Epithelial cell of esophagus (primary cell): ENCODE data around the gene RAB44.

Source experiments
- DNase-seq: peaks from one replicate; pipeline ENCODE4 v3.0.0; 2010; ENCODE audit warnings: low read depth
- H3K4me3 ChIP-seq: 2 replicates; pipeline ENCODE4 v1.5.1; 2011; ENCODE audit warnings: mild to moderate bottlenecking, low read length, control low read depth
- TF ChIP-seq, protein P1 (sequence below): IDR thresholded peaks from 2 replicates; pipeline ENCODE4 v1.5.1; 2011; ENCODE audit warnings: low read depth, mild to moderate bottlenecking, low read length, control low read depth, inconsistent platforms; ENCODE audit not compliant: insufficient read depth; ENCODE audit errors: missing control alignments

The RAB44 gene

DNA sequence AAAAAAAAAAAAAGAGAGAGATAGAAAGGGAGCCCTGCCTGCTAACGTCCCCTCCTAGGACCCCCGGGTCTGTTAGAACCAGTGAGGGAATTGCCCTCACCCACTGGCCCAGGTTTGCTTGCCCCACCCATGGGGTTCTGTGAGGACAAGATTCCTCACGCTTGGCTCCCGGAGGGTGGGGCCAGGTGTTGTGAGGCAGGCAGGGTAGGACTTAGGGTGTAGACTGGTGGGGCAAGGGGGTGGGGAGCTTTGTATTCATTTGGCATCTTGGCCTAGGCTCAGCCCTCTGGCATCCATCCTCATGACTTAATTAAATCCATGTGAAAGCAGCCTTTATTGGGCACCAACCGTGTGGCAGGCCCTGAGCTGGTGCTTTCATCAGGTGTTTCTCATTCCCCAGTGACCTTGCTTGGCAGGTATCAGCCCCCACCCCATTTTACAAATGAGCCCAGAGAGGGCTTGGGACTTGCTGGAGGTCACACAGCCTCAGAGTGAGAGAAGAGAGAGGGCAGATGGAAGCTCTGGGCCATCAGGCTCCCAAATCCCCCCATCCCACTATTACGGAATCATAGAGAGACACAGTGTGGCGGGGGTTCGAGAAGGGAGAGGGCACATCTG, 19.0 kb downstream of the RAB44 start:
- peak; percentile 87 for DNase-seq

DNA sequence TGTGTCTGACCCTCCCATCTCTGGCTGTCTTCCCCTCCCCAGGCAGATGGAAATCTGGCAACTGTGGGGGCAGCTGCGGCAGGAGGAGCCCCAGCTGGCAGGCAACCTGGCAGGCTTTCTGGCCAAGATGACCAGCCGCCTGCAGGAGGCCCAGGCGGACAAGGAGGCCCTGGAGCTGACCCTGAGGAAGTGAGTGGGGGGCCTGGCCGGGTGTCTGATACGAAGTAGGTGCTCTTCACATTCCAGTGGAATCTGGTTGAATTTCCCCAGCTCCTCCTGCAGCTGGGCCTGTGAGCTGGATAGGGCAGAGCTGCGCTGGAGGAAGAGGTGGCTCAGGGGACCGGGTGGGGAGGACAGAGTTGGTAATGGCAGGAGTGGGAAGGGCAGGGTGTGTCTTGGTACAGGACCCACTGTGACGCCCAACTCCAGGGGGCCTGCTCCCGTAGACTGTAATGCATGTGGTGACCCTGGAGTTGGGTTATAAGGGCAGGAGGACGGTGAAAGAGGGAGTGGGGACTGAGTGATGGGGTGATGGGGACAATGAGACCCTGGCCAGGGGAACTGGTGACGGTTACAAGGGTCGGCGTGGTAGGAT, 19.7 kb downstream of the RAB44 start:
- no peak overlapping the region for H3K4me3 ChIP-seq
- TF ChIP-seq, protein P1, sequence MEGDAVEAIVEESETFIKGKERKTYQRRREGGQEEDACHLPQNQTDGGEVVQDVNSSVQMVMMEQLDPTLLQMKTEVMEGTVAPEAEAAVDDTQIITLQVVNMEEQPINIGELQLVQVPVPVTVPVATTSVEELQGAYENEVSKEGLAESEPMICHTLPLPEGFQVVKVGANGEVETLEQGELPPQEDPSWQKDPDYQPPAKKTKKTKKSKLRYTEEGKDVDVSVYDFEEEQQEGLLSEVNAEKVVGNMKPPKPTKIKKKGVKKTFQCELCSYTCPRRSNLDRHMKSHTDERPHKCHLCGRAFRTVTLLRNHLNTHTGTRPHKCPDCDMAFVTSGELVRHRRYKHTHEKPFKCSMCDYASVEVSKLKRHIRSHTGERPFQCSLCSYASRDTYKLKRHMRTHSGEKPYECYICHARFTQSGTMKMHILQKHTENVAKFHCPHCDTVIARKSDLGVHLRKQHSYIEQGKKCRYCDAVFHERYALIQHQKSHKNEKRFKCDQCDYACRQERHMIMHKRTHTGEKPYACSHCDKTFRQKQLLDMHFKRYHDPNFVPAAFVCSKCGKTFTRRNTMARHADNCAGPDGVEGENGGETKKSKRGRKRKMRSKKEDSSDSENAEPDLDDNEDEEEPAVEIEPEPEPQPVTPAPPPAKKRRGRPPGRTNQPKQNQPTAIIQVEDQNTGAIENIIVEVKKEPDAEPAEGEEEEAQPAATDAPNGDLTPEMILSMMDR = no peak
- no peak for DNase-seq

More for the DNA sequence above, 19.0 kb downstream of the RAB44 start:
- TF ChIP-seq, protein P1 = no peak
- H3K4me3 ChIP-seq = no peak overlapping the region

DNA sequence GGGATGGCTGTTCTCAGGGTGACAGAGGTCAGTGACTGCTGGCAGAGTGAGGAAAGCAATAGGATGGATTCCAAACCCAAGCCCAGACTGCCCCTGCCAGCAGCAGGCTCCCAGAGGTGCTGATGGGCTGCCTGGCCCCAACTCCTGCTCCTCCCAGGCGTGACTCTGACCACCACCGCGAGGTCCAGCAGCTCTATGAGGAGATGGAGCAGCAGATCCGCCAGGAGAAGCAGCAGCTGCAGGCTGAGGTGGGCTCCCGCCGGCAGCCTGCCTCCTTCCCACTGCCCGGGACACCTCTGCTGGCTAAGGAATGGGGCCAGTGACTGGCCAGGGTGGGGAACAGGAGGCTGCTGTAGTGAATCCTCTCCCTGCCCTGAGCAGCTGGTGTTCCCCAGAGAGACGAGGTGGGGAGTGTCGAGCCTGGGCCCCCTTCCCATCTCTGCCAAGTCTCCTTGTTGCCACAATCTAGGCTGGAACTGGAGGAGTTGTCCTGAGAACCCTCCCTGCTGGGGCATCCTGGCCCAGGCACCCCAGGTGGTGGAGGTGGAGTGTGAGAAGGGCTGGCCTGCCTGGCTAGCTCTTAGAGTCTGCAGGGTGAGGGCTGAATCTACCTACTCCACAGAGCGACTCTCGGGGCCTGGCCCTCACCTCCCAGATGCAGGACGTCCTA, 20.4 kb downstream of the RAB44 start:
- no peak overlapping the region for H3K4me3 ChIP-seq
- TF ChIP-seq, protein P1 = no peak
- DNase-seq = no peak

DNA sequence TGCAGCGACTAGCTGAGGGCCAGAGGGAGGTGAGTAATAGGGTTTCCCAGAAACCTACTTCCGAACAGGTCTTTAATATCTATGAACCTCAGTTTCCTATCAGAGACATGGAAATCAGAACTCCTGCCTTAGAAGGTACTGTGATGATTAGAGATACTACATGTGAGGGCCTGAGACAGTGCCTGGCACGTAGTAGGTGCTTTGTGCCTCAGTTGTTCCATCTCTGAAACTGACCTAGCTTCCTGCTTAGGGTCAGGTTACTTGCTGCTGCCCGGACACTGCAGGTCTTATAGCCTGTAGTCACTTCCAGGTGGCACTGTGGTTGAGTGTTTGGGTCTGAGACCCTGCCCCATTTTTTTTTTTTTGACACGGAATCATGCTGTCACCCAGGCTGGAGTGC, 20.9 kb downstream of the RAB44 start:
- TF ChIP-seq, protein P1 = no peak
- H3K4me3 ChIP-seq = no peak overlapping the region
- no peak for DNase-seq

DNA sequence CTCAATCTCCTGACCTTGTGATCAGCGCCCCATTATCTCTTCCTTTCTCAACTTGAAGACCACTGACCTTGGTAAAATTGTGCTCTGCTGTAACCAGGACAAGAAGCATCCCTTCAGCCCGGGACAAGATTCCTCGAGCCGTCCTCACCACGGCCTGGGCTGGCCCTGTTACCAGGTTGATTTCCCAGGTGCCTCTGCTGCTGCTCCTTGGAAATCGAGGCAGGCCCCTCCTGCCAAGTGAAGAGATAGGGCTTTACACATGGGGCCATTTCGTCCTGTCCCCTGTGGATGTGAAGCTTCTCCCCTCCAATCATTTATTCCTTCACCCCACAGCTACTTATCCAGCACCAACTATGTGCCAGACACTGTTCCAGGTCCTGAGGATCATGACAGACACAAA, 21.5 kb downstream of the RAB44 start:
- TF ChIP-seq, protein P1 = no peak
- DNase-seq = no peak
- no peak overlapping the region for H3K4me3 ChIP-seq

DNA sequence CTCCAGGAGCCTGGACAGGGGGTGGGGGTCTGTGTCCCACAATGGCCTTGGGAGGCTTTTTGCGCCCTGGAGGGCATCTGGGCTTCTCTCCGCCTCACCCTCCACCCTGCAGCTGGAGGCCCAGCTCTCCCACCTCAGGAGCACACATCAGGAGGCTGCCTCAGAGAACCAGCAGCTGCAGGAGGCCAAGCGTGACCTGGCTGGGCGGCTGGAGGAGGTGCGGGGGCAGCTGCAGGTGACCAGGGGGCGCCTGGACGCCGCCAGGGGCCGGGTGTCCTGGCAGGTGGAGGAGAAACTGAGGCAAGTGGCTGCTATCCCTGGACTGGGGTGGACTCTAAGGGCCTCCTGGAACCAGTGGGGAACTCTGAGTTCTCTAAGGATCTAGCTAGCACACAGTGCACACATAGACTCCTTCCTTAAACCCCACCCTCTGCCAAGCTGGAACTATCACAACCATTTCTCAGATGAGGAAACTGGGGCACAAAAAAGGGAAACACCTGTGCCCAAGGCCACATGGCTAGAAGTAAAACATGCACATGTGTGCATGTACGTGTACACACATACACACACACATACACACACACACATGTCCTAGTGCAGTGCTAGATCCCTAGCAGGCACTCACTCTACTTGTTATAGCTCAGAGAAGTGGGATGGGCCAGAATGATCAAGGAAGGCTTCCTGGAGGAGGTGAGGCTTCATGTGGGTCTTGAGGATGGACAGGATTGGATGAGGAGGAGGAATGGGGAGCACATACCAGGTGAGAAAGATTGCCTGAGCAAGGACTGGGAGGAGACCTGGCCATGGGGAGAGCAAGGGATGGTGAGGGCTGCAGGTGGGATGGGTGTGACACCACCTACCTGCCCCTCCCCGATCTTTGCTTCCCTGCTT, 22.9 kb downstream of the RAB44 start:
- TF ChIP-seq, protein P1 = no peak
- no peak overlapping the region for H3K4me3 ChIP-seq
- DNase-seq = no peak
